EH (cell line): Measurements from ENCODE around the gene LEO1.

Source experiments
- DNase-seq: peaks from one replicate; pipeline ENCODE4 v3.0.0-alpha.2; 2015; ENCODE audit warnings: low read depth

LEO1 gene

DNA sequence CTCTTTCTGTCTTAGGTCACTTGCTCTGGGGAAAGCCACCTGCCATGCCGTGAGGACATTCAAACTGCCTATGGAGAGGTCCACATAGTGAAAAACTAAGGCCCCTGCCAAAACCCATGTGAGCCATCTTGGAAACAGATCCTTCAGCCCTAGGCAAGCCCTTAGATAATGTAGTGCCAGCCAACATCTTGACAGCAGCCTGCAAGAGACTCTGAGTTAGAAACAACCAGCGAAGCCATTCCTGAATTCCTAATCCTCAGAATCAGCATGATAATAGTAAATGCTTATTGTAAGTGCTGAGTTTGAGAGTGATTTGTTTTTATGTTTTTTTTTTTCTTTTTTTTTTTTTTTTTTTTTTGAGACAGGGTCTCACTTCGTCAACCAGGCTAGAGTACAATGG is 40.6 kb downstream of the LEO1 start:
- DNase-seq, result no peak

DNA sequence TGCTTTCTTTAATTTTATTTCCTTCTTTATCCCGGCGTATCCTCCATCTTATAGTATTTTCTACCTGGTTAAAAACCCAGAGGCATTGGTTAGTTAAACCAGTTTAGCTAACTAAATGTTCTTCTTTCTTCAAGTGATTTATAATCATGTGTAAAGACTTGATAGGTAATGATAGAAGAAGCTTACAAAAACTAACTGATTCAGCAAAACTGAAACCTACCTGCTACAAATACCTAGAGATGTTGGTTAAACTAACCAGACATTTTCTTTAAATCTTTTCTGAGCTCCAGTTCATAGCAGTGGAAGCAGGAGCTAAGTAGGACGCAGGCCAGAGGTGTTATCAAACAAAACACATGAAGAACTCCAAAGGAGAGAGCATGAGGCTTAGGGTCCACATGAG is 44.8 kb downstream of the LEO1 start:
- DNase-seq, result no peak

DNA sequence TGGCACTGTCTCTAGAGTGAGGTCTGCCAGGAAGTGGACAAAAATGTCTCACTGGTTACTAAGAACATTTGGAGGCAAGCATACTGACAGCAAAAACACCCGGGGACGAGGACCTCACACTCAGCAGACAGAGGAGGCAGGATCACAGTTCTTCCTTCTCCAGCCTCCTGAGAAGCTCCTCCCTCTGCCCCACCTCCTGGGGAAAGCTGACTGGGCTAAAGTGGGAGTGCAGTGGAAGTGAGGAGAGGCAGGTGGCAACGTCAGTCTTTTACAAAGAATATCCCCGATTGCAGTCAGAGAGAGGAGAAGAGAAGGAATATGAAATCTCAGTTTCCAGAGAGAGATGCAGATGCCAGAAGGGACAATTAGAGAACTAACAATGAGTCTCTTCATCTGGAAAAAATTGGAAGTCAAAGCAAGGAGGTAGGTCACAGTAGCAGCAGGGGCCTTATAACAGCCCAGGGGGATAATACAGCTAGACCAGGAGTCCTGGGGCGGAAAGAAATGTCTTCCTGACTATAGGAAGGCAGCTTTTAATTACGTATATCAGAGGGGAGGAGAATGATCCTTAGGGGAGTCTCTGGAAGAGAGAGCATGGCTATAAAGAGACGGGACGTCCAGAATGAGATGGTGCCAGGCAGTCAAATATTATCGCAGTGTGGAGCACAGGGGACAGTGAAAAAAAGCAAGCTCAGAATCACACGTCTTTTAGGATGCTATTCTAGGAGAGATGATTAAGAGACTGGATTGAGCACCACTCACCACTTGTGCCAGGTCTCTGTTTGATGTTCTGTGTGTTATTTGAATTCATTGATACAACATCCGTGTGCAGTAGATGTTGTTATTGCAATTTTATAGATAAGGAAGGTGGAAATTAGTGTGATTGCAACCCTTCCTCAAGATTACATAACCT is 47.2 kb downstream of the LEO1 start:
- DNase-seq, result no peak

DNA sequence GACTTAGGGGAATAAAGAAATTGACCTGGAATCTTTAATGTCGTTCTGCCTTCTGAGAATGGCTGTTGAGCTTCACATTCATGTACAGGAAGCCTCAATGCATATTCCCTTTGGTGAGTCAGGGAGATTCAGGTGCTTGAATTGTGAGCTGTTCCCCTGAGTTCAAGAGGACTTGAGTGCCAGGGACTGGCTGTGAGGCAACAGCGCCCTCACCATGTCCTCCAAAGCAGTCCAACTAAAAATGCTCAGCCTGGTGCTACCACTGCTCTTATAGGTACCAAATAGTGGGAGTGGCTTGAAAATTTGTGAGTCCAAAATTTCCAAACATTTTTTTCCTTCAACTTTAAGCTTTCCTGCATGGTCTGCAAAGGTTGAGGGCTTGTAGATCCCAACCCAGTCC is 54.1 kb downstream of the LEO1 start:
- DNase-seq, result peak; percentile 28

DNA sequence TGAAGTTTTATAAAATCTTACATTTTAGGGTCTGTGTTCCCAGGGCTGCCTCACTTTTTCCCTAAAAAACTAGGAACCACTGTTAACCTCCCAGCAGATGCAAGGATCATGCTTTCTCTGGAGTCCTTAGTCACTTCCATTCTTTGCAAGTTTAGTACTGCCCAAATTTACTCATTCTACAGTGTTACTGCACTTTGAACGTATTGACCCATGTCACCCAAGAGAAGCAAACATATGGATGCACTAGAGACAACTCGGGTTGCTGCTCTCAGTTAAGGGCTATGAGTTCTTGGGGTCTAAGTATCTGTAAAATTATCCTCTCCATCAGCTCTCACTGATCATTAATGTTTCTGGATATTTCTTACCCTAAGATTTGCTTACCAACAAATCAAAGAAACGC is 59.0 kb downstream of the LEO1 start:
- no peak for DNase-seq

DNA sequence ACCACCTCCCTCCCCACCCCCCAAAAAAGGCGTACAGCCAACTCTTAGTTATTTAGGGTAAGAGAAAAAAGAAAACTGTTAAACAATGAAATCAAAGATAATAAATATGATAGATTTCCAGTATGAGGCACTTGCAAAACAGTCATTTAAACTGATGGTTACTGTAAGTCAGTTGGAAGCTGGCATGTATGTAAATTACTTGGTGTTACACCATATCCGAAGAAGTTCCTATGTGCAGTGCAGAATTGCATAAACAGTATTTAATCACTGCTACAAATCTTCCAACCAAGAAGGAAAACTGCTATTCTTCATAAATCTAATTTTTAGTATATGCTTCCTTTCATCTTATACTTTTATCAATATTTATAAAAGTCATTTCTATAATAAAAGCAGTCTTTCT is 62.0 kb downstream of the LEO1 start:
- no peak for DNase-seq

DNA sequence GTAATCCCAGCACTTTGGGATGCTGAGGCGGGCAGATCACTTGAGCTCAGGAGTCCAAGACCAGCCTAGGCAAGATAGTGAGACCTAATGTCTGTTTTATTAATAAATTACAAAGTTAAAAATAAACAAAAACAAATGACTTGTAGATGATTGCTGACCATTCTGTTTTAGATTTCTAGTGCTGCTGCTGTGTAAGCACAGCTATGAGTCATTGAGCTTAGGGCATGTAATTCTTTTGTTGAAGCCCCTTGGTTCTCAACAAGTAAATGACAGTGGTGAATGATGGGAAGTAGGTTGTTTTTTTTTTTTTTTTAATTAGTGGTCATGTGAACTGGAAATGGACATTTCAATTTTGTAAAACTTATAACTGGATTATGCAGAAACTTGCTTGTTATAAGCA is 63.3 kb downstream of the LEO1 start:
- DNase-seq, result peak; percentile 45

DNA sequence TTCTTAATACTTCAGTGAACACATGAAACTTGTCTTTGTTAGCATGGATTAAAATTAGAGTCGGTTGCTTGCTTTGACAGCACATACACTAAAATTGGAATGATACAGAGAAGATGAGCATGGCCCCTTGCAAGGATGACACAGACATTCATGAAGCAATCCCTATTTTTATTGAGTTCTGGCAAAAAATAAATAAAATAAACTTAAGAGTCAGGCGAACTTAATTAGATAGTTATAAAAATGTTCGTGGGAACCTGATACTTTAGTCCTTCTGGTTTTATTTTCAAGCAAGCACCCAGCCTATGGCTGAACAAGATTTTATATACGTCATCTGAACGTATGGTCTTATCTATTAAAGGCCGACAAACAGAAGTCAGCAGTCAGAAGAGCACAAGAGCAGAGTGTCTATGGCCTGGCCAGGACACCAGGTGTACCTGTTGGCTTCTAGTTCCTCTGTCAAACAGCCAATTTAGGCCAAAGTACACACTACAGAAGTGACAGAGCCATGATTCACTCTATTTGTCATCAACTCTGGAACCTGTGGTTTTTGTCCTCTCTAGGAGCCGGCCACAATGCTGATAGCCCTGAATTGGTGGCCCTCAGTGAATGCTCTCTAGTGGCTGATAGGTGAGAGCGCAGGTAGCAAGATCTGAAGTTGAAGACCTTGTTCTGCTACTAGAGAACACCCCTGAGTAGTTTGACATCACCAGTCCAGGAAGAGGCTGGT is 64.3 kb downstream of the LEO1 start:
- peak; percentile 75 for DNase-seq

DNA sequence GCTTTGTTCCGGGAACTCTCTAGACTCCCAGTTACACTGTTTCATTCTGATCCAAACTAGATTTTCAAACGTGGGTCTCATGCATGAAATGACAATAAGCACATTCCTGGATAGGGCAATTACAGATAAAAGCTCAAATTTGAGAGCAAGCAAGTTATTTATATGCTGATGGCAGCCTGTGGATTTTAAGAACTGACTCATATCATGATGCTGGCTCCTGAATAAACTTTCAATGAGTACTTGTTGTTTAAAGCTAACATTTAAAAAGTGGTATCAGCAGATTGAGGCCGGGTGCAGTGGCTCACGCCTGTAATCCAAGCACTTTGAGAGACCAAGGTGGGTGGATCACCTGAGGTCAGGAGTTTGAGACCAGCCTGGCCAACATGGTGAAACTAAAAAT is 66.6 kb downstream of the LEO1 start:
- peak; percentile 49 for DNase-seq

DNA sequence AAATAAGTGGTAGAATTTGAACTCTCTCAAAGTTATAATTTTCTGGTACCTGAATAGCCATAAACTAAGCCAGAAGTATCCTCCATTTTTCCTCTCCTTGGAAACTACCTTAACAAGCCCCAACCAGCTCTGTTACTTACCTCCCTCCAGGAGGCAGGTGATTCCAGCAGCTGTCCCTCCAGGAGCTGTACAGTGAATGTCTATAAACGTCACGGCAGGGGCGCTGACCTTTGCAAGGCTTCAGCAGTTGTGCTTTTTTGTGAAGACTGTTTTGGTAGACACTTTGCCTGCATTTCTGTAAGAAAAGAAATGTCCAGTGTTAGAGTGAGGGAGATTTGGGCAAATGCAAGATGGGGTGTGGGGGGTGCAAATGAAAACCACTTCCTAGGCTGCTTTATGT is 67.2 kb downstream of the LEO1 start:
- DNase-seq, result no peak

DNA sequence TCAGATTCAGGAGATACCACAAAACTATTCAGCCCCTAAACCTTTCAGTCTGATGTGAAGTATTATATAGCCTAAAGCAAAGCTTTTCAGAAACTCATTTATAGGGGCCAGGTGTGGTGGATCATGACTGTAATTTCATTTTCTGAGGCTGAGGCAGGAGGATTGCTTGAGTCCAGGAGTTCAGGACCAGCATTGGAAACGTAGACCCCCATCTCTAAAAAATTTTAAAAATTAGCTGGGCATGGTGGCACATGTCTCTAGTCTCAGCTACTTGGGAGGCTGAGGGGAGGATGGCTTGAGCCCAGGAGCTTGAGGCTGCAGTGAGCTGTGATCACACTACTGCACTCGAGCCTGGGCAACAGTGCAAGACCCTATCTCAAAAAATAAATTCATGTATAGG is 82.1 kb downstream of the LEO1 start:
- no peak for DNase-seq

DNA sequence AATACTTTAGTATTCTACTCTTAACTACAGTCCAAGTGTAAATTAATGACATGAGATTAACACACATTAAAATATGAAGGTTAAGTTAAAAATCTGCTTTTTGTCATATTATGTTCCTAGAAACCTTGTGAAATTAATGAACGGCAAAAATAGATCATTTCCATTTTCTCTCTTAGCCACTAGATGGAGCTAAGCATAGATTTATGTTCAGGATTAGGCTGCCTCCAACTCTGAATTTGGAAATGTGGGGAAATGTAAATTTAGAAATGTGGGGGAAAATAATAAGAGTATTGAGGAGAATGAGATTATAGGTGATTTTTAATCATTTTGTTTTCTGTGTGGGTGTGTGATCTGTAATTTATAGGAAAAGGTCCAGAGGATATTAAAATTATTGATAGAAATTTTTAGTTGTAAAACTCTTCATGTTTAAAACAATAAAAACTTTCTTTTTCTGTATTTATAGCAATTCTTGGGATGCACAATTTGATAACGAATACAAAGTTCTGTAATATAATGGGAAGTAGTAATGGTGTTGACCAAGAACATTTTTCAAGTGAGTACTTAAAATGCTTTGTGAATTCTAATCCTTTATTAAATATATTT is 82.9 kb downstream of the LEO1 start:
- peak; percentile 42 for DNase-seq
